Stimulated activated CD4-positive, alpha-beta T cell treated with anti-CD3 and anti-CD28 coated beads, Interleukin-12 subunit alpha, Interleukin-12 subunit beta, amount 100 ng/mL, for 4 hours (primary cell): Measurements from ENCODE around the gene FRMD3.

Experiments used
- DNase-seq: peaks from one replicate; pipeline ENCODE4 v3.0.0-alpha.2; 2020

FRMD3 gene

DNA sequence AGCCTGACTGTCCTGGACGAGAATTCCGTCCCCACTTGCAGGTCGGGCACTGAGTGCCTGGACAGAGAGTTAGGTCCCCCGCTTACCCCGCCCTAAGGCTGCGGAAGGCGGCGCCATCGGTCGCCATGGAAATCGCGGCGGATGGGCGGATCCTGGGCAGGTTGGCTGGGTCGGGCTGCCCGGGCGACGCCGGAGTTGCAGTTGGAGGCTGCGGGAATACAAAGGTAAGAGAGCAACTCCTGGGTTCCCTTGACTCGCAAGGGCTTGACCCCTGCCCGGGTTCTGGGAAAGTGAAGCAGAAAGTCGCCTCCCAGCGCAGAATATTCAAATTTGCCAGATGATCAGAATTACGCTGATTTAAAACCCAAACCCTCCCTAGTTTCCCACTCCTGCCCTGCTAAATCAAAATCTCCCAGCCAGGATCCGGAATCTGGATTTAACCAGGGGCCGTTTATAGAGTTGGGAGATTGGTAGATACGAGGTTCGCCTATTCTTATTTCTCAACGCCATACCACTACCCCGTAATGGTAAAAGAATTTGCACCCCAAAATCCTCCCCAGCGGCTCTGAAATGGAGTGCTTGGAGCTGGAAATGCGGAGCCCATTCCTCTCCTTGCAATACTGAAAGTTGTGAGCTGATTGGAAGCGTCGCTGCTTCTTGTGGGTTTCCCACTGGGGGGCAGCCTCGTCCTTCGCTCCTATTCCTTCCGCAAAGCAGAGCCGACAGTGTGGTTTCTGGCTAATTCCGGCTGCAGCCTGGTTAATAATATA lies 318.9 kb downstream of the FRMD3 start:
- no peak for DNase-seq

DNA sequence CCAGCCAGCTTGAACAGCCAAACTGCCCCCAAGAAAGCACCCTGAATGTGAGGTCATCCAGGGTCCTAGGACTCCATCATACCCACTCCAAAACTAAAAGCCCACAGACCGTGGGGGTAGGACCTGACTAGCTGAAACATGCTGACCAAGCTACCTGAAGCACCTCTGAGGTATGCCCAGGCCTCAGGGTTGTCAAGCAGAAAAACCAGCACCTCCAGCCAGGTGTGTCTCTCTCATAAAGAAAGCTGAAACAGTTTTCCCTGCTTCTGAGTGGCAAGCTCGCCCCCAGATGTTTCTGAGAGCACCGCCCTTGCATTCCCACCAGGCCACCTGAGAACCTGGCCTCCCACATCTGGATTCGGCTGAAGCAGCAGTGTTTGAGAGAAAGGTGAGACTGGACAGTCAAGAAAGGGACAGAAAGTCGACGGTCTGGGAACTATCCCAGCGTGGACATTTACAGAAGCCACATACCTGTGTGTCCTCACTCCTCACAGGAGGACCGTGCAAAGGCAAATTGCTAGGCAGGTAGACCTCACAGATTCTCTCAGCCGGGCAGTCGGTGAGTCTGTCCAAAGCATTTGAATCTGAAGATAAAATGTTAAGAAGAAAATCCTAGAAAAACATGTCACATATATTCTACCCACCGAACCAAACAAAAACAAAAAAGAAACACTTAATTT lies 319.6 kb downstream of the FRMD3 start:
- no peak for DNase-seq

DNA sequence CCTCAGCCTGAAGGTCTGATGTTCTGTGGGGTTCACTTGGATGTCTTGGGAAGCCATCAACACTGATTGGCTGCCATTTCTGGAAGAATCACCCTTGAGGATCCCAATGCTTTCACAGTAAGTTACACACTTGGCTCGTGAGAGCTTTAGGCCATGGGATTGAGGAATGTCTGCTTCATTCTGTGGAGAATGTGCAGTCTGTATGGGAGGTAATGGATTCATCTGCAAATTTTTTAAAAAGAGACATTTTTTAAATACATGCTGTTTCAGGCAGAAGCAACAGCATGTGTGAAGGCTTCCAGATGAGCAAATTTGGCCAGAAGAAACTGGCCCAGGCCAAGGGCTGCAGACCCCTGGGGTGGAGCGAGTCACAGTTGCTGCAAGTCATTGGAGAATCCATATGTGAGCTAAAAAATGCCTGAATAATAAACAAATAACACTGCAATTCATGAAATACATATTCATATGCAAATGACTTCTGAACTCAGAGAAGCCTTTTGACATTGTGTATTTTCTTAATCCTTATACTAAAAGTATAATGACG lies 328.9 kb downstream of the FRMD3 start:
- no peak for DNase-seq

DNA sequence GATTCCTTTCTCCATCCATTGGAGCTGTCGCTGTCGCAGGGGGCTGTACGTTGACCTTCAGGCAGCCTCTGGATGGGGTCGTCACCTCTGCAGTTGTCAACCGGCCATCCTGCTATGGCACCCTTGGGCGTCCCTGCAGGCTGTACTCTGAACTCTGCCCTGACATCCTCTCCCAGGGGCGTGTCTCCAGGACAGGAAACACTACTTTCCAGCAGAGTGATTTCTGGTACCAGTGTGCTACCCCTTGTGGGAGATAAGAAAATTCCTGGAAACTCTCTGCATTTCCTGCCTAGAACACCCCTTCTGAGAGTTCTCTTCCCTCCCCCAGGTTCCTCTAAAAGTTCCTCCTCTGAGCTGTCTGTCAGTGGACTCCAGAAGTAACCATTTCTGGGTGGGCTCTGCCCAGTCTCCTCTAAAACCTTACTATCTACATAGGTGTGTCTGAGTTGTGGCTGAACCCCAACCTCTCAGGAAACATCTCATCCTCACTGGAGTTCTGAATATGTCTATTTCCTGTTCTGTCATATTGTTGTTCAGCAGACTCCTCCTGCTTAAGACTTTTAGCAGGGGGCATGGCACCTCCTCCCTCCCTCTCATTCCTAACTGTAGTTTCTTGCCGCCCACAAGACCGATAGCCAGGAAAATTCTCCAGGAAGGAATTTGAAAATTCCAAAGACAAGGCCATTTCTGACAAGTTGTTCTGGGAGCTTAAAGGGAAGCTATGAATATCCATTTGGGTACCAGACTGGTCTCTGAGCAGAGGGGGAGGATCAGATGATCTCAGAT lies 329.9 kb downstream of the FRMD3 start:
- no peak for DNase-seq

DNA sequence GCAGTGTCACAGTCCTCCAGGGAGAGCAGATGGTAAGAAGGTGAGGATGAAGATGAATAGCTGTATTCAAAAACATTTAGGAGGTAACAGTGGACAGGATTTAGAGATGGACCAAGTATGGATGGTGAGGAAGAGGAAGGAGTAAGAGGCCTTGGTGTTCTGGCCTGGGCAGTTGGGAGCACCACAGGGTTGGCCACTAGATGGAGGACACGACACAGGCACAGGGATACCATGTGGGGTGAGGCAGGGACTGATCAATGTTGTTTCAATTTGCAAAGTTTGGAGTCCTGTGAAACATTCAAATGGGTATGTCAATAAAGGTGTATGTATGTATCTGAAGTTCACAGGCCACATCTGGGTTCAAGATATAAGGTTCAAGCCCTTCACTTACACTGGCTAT lies 334.2 kb downstream of the FRMD3 start:
- no peak for DNase-seq

DNA sequence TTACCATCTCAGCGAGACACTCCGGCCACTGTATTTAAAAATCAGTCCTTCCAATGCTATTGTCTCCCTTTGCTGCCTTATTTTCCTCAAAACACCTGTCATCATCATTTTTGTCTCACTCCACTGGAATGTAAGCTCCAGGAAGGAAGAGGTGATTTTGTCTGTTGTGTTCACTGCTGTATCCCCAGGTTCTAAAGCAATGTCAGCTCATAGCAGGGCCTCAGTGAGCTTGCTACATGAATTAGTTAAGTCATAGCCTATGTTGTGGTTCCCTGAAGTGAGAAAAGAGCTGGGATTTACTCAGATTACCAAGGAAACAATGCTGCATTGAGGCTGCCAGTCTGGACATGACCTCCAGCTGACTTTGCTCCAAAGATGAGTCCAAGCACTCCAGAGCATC lies 337.7 kb downstream of the FRMD3 start:
- DNase-seq = no peak

DNA sequence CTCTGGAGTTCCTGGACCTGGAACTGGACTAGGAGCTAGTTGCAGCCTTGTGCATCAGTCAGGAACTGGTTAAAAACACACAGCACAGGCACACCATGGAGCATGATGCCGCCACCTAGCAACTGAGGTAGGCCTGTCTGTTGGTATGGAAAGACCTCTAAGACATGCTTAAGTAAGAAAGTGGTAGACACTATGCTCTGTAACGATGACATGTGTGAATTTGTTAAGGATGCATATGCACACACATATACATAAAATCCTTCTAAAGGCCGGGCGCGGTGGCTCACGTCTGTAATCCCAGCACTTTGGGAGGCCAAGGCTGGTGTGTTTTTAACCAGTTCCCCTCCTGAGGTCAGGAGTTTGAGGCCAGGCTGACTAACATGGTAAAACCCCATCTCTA lies 338.4 kb downstream of the FRMD3 start:
- no peak for DNase-seq

DNA sequence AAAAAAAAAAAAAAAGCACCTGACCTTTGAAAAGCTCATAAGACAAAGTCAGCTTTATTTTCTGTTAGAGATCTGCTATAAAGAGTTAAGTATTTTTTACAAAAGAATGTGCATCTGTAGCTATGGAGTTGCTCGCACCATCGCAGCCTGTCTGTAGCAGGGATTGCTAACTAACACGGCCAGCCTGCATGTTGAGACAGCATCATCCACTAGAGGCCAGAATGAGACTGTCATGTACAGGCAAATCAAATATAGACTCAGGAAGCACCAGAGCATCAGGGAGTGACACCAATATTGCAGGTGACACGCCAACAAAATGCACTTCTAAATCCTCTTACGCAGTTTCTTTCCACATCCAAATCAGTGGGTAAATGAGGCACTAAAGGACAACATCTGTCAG lies 339.0 kb downstream of the FRMD3 start:
- DNase-seq = no peak

DNA sequence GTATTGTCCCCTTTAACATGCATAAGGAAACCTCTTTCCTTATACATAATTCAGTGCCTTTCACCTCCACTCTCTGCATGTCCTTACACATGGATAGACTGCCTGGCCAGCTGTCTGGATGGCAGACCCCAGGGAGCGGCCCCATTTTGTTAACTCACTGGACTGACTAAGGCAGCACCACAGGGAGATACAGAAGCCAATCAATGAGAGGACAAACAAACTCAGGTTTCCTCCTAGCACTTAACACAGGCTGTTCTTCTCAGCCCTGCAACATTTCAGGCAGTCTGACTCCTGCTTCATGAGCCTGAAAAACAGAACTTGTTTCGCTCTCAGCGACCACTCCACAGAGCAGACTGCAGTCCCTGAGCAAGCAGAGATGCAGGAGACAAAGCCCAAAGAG lies 339.8 kb downstream of the FRMD3 start:
- DNase-seq = no peak

DNA sequence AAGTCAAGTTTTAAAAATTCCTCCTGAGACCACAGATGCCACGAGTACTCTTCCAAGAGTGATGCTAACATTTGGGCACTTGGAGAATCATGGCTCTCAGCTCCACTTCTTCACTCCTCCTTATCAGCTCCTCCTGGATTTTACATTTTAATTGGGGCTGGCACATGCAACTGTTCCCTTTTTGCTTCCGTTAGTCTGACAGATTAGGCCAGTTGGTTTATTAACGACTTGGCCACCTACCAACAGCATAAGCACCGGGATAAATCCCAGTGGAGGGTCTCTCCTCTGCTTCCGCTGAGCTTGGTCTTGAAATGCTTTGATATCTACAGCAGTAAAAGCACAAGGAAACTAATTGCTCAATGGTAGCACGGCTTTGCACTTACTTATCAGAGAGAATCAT lies 340.6 kb downstream of the FRMD3 start:
- no peak for DNase-seq

DNA sequence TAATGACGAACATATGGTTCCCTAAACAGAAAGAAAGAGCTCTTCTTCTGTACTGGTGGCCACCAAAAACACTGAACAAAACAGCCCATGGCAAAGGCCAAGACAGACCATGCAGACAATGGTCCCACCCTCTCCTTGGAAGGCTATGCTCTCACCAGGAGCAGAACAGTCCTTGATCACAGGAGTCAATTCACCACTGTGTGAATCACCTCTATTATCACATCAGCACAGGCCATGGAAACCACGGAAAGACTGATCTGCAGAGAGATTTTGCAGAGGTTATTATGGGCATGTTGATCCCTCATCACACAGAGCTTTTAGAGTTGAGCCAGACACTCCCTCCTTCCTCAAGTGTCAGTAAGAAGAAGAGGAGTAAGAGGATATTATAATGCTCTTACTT lies 341.3 kb downstream of the FRMD3 start:
- DNase-seq = no peak
